A673 (cell line): Measurements from ENCODE around the gene PPA2. TPM values are rescaled to one million over a fixed set of nuclear protein-coding genes. Genes with fewer than 3 reads are reported as not detected.
A peak's percentile ranks its signal among the peaks of the same experiment; 100 is the strongest.

Experiments
- BruUV-seq: library from RNA; stranded (reverse); fragments of 400-500 nt; replicated peaks from 2 replicates; lab custom pipeline; 2021; lab: Mats Ljungman, UMichigan
- CTCF ChIA-PET: fragments of 300-600 bp; sonication (Branson Sonifier 250); formaldehyde crosslinking; loops from one replicate; lab custom pipeline; 2022; ENCODE audit warnings: antibody characterized with exemption; lab: Charles Lee
- POLR2A ChIA-PET: fragments of 300-600 bp; sonication (Branson Sonifier 250); formaldehyde crosslinking; loops from one replicate; lab custom pipeline; 2022; ENCODE audit warnings: antibody characterized with exemption; ENCODE audit not compliant: low non-redundant PET; lab: Charles Lee
- DNase-seq: peaks from one replicate; pipeline ENCODE4 v3.0.0-alpha.2; 2015; ENCODE audit warnings: low spot score
- H3K27ac ChIP-seq: fragments of 200-600 bp; sonication (generic); 2 replicates; pipeline ENCODE4 v1.5.1; 2016; ENCODE audit warnings: mixed run types, low read depth, mild to moderate bottlenecking, mixed read lengths, antibody characterized with exemption, low read length; ENCODE audit not compliant: poor library complexity, severe bottlenecking
- H3K27me3 ChIP-seq: fragments of 200-600 bp; sonication (generic); replicated peaks from 2 replicates; pipeline ENCODE4 v1.6.1; 2017; ENCODE audit warnings: mixed run types, low read depth, mild to moderate bottlenecking, mixed read lengths, antibody characterized with exemption, low read length; ENCODE audit not compliant: insufficient read depth, poor library complexity
- H3K36me3 ChIP-seq: fragments of 200-600 bp; sonication (generic); 2 replicates; pipeline ENCODE4 v1.6.1; 2016; ENCODE audit warnings: mixed run types, mild to moderate bottlenecking, mixed read lengths, antibody characterized with exemption, low read length; ENCODE audit not compliant: insufficient read depth, poor library complexity, severe bottlenecking
- H3K4me1 ChIP-seq: fragments of 200-600 bp; sonication (generic); 2 replicates; pipeline ENCODE4 v1.6.1; 2017; ENCODE audit warnings: mixed run types, mild to moderate bottlenecking, mixed read lengths, antibody characterized with exemption, low read length; ENCODE audit not compliant: insufficient read depth, poor library complexity, severe bottlenecking
- H3K4me3 ChIP-seq: fragments of 200-600 bp; sonication (generic); 2 replicates; pipeline ENCODE4 v1.5.1; 2016; ENCODE audit warnings: low read depth, mixed run types, mild to moderate bottlenecking, mixed read lengths, low read length; ENCODE audit not compliant: poor library complexity, severe bottlenecking
- H3K9me3 ChIP-seq: fragments of 200-600 bp; sonication (generic); 2 replicates; pipeline ENCODE4 v1.6.1; 2016; ENCODE audit warnings: mixed run types, low read depth, mild to moderate bottlenecking, mixed read lengths, antibody characterized with exemption, low read length; ENCODE audit not compliant: poor library complexity, severe bottlenecking
- EZH2 ChIP-seq: fragments of 200-600 bp; sonication (generic); IDR thresholded peaks from 2 replicates; pipeline ENCODE4 v1.6.1; 2017; ENCODE audit warnings: borderline replicate concordance, low read depth, mild to moderate bottlenecking, mixed read lengths, antibody characterized with exemption, low read length; ENCODE audit not compliant: poor library complexity, severe bottlenecking
- intact Hi-C: fragments of 100-400 bp; cut with micrococcal nuclease; formaldehyde crosslinking; loops from one replicate; pipeline ENCODE4 v1.10.0; 2022; ENCODE audit not compliant: unreplicated experiment
- total RNA-seq: library from RNA; stranded (reverse); gene quantifications from 2 replicates; pipeline ENCODE4 v1.2.3, GENCODE V29; 2021
- TF ChIP-seq, protein P1 (sequence below): fragments of 300-800, 200-600 bp; sonication (generic); conservative IDR thresholded peaks from 2 replicates; pipeline ENCODE4 v1.5.1; 2017; ENCODE audit warnings: low read depth, mild to moderate bottlenecking, antibody characterized with exemption, low read length, moderate library complexity, mixed read lengths

PPA2 gene
- total RNA-seq, 1 experiment from 2014 or later = 136 TPM

DNA sequence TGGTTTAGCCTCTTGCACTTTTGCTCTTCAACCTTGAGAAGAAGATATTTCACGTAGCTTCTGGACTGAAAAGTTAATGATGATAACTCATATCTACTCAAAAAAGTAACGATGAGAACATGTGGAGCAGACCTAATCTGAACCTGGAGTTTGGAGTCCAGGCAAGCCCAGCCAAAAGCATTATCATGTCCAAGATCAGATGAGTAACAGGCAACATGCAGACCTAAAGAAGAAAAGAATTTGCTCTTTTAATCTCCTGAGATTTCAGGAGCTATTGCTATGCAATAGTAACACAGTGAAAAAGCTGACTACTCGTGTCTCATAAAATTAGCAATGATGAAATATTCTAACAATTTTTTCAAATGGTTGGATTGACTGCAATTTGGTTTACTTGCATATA is 21.8 kb upstream of the PPA2 start:
- intact Hi-C loops = no loop called here
- no peaks in the 10 kb centered on the region for H3K27me3 ChIP-seq
- ChIA-PET CTCF (no interaction called here), POLR2A (no interaction called here)
- DNase-seq = no peak
- no TSS peak for BruUV-seq
- no peaks in the 10 kb centered on the region for H3K9me3 ChIP-seq
- TF ChIP-seq, protein P1, sequence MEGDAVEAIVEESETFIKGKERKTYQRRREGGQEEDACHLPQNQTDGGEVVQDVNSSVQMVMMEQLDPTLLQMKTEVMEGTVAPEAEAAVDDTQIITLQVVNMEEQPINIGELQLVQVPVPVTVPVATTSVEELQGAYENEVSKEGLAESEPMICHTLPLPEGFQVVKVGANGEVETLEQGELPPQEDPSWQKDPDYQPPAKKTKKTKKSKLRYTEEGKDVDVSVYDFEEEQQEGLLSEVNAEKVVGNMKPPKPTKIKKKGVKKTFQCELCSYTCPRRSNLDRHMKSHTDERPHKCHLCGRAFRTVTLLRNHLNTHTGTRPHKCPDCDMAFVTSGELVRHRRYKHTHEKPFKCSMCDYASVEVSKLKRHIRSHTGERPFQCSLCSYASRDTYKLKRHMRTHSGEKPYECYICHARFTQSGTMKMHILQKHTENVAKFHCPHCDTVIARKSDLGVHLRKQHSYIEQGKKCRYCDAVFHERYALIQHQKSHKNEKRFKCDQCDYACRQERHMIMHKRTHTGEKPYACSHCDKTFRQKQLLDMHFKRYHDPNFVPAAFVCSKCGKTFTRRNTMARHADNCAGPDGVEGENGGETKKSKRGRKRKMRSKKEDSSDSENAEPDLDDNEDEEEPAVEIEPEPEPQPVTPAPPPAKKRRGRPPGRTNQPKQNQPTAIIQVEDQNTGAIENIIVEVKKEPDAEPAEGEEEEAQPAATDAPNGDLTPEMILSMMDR = no peak
- no peak for TF ChIP-seq EZH2
- H3K4me3 ChIP-seq = no peak overlapping the region
- H3K27ac ChIP-seq = no peak overlapping the region
- H3K4me1 ChIP-seq = no peaks in the 10 kb centered on the region
- H3K36me3 ChIP-seq = no peaks in the 10 kb centered on the region

DNA sequence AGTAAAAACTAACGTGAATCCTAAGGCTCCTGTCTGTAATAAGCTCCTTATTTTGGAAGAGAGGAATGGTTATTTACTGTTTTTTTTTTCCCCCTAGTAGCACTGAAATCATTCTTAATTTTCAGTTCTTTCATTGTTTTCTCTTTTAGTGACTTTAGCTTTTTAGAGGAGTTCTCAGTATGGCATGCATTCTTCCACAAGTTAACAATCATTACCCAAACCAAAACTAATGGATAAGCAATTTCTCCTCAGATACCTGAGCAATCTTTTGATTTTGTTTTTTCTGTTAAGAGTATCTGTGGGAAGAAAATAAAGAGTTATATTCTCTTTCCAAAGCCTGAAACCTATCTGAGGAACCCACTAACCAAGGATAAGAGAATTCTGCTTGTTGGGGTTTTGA is 16.7 kb upstream of the PPA2 start:
- Histone ChIP-seq H3K4me1 (no peaks in the 10 kb centered on the region), H3K27ac (no peak overlapping the region), H3K27me3 (no peaks in the 10 kb centered on the region), H3K9me3 (no peaks in the 10 kb centered on the region), H3K36me3 (no peaks in the 10 kb centered on the region), H3K4me3 (no peak overlapping the region)
- TF ChIP-seq EZH2 = no peak
- TF ChIP-seq, protein P1 = no peak
- POLR2A ChIA-PET = no interaction called here
- CTCF ChIA-PET = no interaction called here
- no TSS peak for BruUV-seq
- no peak for DNase-seq
- intact Hi-C loops = no loop called here

DNA sequence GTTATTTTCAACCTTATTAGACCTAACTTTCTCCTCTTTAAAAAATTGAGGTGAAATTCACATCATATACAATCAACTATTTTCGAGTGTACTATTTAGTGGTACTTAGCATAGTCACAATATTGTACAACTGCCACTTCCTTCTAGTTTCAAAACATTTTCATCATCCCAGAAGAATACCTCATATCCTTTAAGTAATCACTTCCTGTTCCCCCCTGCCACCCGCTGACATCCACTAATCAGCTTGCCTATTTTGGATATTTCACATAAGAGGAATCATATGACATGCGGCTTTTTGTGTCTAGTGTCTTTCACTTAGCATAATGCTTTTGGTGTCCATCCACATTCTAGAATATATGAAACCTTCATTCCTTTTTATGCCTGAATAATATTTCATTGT is 10.0 kb upstream of the PPA2 start:
- Histone ChIP-seq H3K27me3 (no peaks in the 10 kb centered on the region), H3K4me1 (no peaks in the 10 kb centered on the region), H3K4me3 (no peak overlapping the region), H3K36me3 (no peaks in the 10 kb centered on the region), H3K9me3 (no peaks in the 10 kb centered on the region), H3K27ac (no peak overlapping the region)
- ChIA-PET CTCF (no interaction called here), POLR2A (no interaction called here)
- BruUV-seq = no TSS peak
- peak; percentile 81 for DNase-seq
- TF ChIP-seq EZH2 = no peak
- TF ChIP-seq, protein P1 = no peak
- intact Hi-C loops = no loop called here
